HCT116 (cell line): ENCODE data around the gene SPSB1. TPM values are rescaled to one million over a fixed set of nuclear protein-coding genes. Genes with fewer than 3 reads are reported as not detected.

Experiments used
- ATAC-seq: fragments of 200-7000 bp; cut with Tn5 transposase; 2 replicates; pipeline ENCODE4 v1.9.1; 2020; ENCODE audit warnings: mild to moderate bottlenecking, moderate library complexity
- BruUV-seq: library from RNA; stranded (reverse); fragments of 400-500 nt; replicated peaks from 2 replicates; lab custom pipeline; 2021; lab: Mats Ljungman, UMichigan
- CTCF ChIA-PET: fragments of 300-600 bp; sonication (Branson Sonifier 250); formaldehyde crosslinking; loops from one replicate; lab custom pipeline; 2021; ENCODE audit warnings: antibody characterized with exemption; lab: Charles Lee
- POLR2A ChIA-PET: fragments of 300-600, 350-600 bp; sonication (Branson Sonifier 250); formaldehyde crosslinking; loops from one replicate; lab custom pipeline; 2021; ENCODE audit warnings: antibody characterized with exemption; lab: Charles Lee
- RAD21 ChIA-PET, 2 experiments: fragments of 300-600 bp; sonication (Branson Sonifier 250); formaldehyde crosslinking; loops; one replicate each; lab custom pipeline; 2023; ENCODE audit warnings: low total read pairs in 2 of 2; ENCODE audit not compliant: uncharacterized antibody in 2 of 2, unreplicated experiment in 2 of 2, low non-redundant PET in 1 of 2; lab: Charles Lee
- DNase-seq: peaks from one replicate; pipeline ENCODE4 v3.0.0-alpha.2; 2010; ENCODE audit warnings: low read depth, low spot score
- H2AFZ ChIP-seq: fragments of 200-600 bp; shearing (Covaris generic), sonication (generic); 2 replicates; pipeline ENCODE4 v1.6.1; 2017; ENCODE audit warnings: low read depth, mixed run types, mixed read lengths, antibody characterized with exemption, low read length; ENCODE audit not compliant: poor library complexity, severe bottlenecking
- H3K27ac ChIP-seq: 2 replicates; pipeline ENCODE4 v1.5.1; 2012; ENCODE audit warnings: low read depth, low read length
- H3K27me3 ChIP-seq: fragments of 200-600 bp; sonication (generic); 2 replicates; pipeline ENCODE4 v1.6.1; 2016; ENCODE audit warnings: mixed run types, low read length, mixed read lengths; ENCODE audit not compliant: insufficient read depth
- H3K36me3 ChIP-seq, 2 experiments: fragments of 200-500 bp in 1 of 2; fragments of 200-600 bp in 1 of 2; sonication (Bioruptor generic) in 1 of 2; sonication (generic) in 1 of 2; 2 replicates each; pipeline versions ENCODE4 v1.5.1 to v1.6.1; 2014 to 2016; ENCODE audit warnings: low read length in 2 of 2, inconsistent platforms in 1 of 2, mixed read lengths in 1 of 2, mixed run types in 1 of 2; ENCODE audit not compliant: insufficient read depth in 2 of 2, control insufficient read depth in 1 of 2
- H3K4me1 ChIP-seq, 2 experiments: fragments of 200-600 bp in 1 of 2; sonication (generic) in 1 of 2; 2 replicates each; pipeline versions ENCODE4 v1.5.1 to v1.6.1; 2012 to 2017; ENCODE audit warnings: low read length in 2 of 2, inconsistent platforms in 1 of 2, mild to moderate bottlenecking in 1 of 2, mixed read lengths in 1 of 2, mixed run types in 1 of 2, moderate library complexity in 1 of 2; ENCODE audit not compliant: insufficient read depth in 2 of 2, control insufficient read depth in 1 of 2
- H3K4me2 ChIP-seq: fragments of 200-600 bp; sonication (generic); 2 replicates; pipeline ENCODE4 v1.6.1; 2017; ENCODE audit warnings: mixed run types, low read length, mixed read lengths
- H3K4me3 ChIP-seq, 2 experiments: fragments of 200-600 bp in 1 of 2; sonication (generic) in 1 of 2; replicated peaks in 1 of 2; 2 replicates each; pipeline ENCODE4 v1.5.1; 2011 to 2016; ENCODE audit warnings: low read length in 2 of 2, control low read depth in 1 of 2, low read depth in 1 of 2, mild to moderate bottlenecking in 1 of 2, mixed read lengths in 1 of 2, mixed run types in 1 of 2
- H3K79me2 ChIP-seq: fragments of 200-600 bp; sonication (generic); 2 replicates; pipeline ENCODE4 v1.6.1; 2017; ENCODE audit warnings: mild to moderate bottlenecking, mixed run types, low read length, moderate library complexity, mixed read lengths; ENCODE audit not compliant: insufficient read depth
- H3K9ac ChIP-seq: fragments of 200-600 bp; sonication (generic); 2 replicates; pipeline ENCODE4 v1.6.1; 2016; ENCODE audit warnings: low read length, mixed read lengths
- H3K9me2 ChIP-seq: fragments of 200-600 bp; sonication (generic), shearing (Covaris generic); 2 replicates; pipeline ENCODE4 v1.6.1; 2017; ENCODE audit warnings: mixed run types, mild to moderate bottlenecking, moderate library complexity; ENCODE audit not compliant: insufficient read depth
- H3K9me3 ChIP-seq, 2 experiments: fragments of 200-500 bp in 1 of 2; fragments of 200-600 bp in 1 of 2; sonication (Bioruptor generic) in 1 of 2; sonication (generic) in 1 of 2; 2 replicates each; pipeline ENCODE4 v1.6.1; 2014 to 2017; ENCODE audit warnings: low read length in 2 of 2, mixed read lengths in 2 of 2, inconsistent platforms in 1 of 2, low read depth in 1 of 2, mild to moderate bottlenecking in 1 of 2, mixed run types in 1 of 2, moderate library complexity in 1 of 2; ENCODE audit not compliant: control insufficient read depth in 1 of 2, insufficient read depth in 1 of 2
- H4K20me1 ChIP-seq: fragments of 200-600 bp; sonication (generic), shearing (Covaris generic); 2 replicates; pipeline ENCODE4 v1.6.1; 2017; ENCODE audit warnings: mixed run types, mild to moderate bottlenecking, moderate library complexity; ENCODE audit not compliant: insufficient read depth
- ATF3 ChIP-seq: IDR thresholded peaks from 2 replicates; pipeline ENCODE4 v1.6.1; 2012
- CBX3 ChIP-seq: IDR thresholded peaks from 2 replicates; pipeline ENCODE4 v1.6.1; 2012; ENCODE audit warnings: low read depth
- CEBPB ChIP-seq: IDR thresholded peaks from 2 replicates; pipeline ENCODE4 v1.6.1; 2012; ENCODE audit warnings: low read depth
- EGR1 ChIP-seq: IDR thresholded peaks from 2 replicates; pipeline ENCODE4 v1.6.1; 2012; ENCODE audit warnings: low read depth
- EZH2 ChIP-seq: fragments of 200-600 bp; sonication (generic); IDR thresholded peaks from 2 replicates; pipeline ENCODE4 v1.6.1; 2017; ENCODE audit warnings: antibody characterized with exemption, mixed run types
- EZH2phosphoT487 ChIP-seq: fragments of 200-600 bp; IDR thresholded peaks from 2 replicates; pipeline ENCODE4 v1.6.1; 2018; ENCODE audit warnings: antibody characterized with exemption, borderline replicate concordance
- FOSL1 ChIP-seq: IDR thresholded peaks from 2 replicates; pipeline ENCODE4 v1.6.1; 2012; ENCODE audit warnings: low read depth
- JUND ChIP-seq: IDR thresholded peaks from 2 replicates; pipeline ENCODE4 v1.6.1; 2012
- POLR2A ChIP-seq: IDR thresholded peaks from 2 replicates; pipeline ENCODE4 v1.7.0; 2011; ENCODE audit warnings: borderline replicate concordance; ENCODE audit not compliant: insufficient read depth, insufficient read length; ENCODE audit errors: extremely low read depth
- SIN3A ChIP-seq: IDR thresholded peaks from 2 replicates; pipeline ENCODE4 v1.6.1; 2012; ENCODE audit warnings: low read depth
- SRF ChIP-seq: IDR thresholded peaks from 2 replicates; pipeline ENCODE4 v1.6.1; 2012; ENCODE audit warnings: low read depth
- YY1 ChIP-seq: IDR thresholded peaks from 2 replicates; pipeline ENCODE4 v1.6.1; 2011; ENCODE audit warnings: low read length, low read depth, moderate library complexity, mild to moderate bottlenecking; ENCODE audit not compliant: insufficient replicate concordance; ENCODE audit errors: extremely low read depth
- ZBTB33 ChIP-seq: IDR thresholded peaks from 2 replicates; pipeline ENCODE4 v1.6.1; 2011; ENCODE audit warnings: mild to moderate bottlenecking, low read length, moderate library complexity; ENCODE audit not compliant: insufficient replicate concordance; ENCODE audit errors: extremely low read depth
- ZFX ChIP-seq: fragments of 450-650 bp; IDR thresholded peaks from 2 replicates; pipeline ENCODE4 v1.6.1; 2017
- intact Hi-C: fragments of 100-400 bp; cut with micrococcal nuclease; formaldehyde crosslinking; loops from 2 replicates; pipeline ENCODE4 v1.10.0; 2022
- total RNA-seq: library from RNA; stranded (reverse); gene quantifications from one replicate; pipeline ENCODE4 v1.2.1, GENCODE V29; 2021; ENCODE audit not compliant: unreplicated experiment
- TF ChIP-seq, protein P1 (sequence below): IDR thresholded peaks from 2 replicates; pipeline ENCODE4 v1.6.1; 2012
- TF ChIP-seq, protein P2 (sequence below): IDR thresholded peaks from 2 replicates; pipeline ENCODE4 v1.6.1; 2012; ENCODE audit warnings: low read depth

SPSB1 gene
- total RNA-seq, 1 experiment from 2014 or later, result 10.8 TPM

DNA sequence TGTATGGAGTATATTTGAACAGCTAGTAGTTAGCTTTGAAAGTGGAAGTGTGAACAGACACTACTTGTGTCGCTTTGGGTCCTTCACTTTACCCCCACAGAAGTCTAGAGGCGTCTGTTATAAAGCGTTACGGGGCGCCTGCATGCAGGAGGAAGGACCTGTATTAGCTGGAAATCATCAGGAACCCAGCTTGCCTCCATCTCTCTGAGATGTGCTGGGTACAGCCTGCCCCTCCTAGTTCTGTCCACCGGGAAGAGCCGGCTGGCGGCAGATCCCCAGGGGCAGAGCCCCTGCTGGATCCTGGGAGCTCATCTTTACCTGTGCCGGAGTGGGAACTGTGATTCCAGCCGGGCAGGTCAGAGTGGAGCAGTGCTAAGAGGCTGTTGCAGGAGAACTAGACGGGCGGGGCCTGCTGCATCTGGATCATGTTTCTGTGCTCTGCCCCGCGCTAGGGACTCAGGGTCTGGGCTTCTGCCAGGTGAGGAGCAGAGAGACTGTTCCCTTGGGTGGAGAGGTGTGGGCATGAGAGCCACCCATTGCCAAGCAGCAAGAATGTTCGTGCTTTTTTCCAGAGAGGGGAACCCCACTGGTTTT, 22.3 kb upstream of the SPSB1 start:
- TF ChIP-seq SIN3A (no peak), EZH2phosphoT487 (no peak), POLR2A (no peak), CEBPB (no peak), ZBTB33 (no peak), FOSL1 (no peak), EZH2 (no peak), EGR1 (no peak), ZFX (no peak), SRF (no peak), CBX3 (no peak), ATF3 (no peak), YY1 (no peak), JUND (no peak)
- TF ChIP-seq, protein P1, sequence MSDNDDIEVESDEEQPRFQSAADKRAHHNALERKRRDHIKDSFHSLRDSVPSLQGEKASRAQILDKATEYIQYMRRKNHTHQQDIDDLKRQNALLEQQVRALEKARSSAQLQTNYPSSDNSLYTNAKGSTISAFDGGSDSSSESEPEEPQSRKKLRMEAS, result no peak
- TF ChIP-seq, protein P2, sequence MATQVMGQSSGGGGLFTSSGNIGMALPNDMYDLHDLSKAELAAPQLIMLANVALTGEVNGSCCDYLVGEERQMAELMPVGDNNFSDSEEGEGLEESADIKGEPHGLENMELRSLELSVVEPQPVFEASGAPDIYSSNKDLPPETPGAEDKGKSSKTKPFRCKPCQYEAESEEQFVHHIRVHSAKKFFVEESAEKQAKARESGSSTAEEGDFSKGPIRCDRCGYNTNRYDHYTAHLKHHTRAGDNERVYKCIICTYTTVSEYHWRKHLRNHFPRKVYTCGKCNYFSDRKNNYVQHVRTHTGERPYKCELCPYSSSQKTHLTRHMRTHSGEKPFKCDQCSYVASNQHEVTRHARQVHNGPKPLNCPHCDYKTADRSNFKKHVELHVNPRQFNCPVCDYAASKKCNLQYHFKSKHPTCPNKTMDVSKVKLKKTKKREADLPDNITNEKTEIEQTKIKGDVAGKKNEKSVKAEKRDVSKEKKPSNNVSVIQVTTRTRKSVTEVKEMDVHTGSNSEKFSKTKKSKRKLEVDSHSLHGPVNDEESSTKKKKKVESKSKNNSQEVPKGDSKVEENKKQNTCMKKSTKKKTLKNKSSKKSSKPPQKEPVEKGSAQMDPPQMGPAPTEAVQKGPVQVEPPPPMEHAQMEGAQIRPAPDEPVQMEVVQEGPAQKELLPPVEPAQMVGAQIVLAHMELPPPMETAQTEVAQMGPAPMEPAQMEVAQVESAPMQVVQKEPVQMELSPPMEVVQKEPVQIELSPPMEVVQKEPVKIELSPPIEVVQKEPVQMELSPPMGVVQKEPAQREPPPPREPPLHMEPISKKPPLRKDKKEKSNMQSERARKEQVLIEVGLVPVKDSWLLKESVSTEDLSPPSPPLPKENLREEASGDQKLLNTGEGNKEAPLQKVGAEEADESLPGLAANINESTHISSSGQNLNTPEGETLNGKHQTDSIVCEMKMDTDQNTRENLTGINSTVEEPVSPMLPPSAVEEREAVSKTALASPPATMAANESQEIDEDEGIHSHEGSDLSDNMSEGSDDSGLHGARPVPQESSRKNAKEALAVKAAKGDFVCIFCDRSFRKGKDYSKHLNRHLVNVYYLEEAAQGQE, result no peak
- peaks cover 19 to 25% of the 10 kb centered on the region in 2 experiments for H3K4me1 ChIP-seq
- DNase-seq (no peak), ATAC-seq (peak; percentile 35; the same call in 1 of the 2 replicates)
- BruUV-seq, result no TSS peak
- H2AFZ ChIP-seq, result no peak overlapping the region
- H3K9me3 ChIP-seq, result no peaks in the 10 kb centered on the region
- no peaks in the 10 kb centered on the region for H3K79me2 ChIP-seq
- no peaks in the 10 kb centered on the region for H3K27me3 ChIP-seq
- H3K9me2 ChIP-seq, result no peaks in the 10 kb centered on the region
- peak overlapping the region; percentile 54 for H3K4me2 ChIP-seq
- 0 out of 2 replicates have a peak overlapping the region, but pooled peaks have one; percentile 12 for H3K9ac ChIP-seq
- no peaks in the 10 kb centered on the region for H3K36me3 ChIP-seq
- no peaks in the 10 kb centered on the region for H4K20me1 ChIP-seq
- ChIA-PET RAD21 (interaction anchor here in 1 of 2 experiments (1.1 kb wide), 1 partner anchor 221 kb away, joined by 3 read pairs; no protein-coding TSS in a partner anchor), POLR2A (no interaction called here), CTCF (interaction anchor here (4.4 kb wide), 1 partner anchor 220 kb away, joined by 60 read pairs; no protein-coding TSS in a partner anchor)
- intact Hi-C loops, result no loop called here
- no peak overlapping the region for H3K4me3 ChIP-seq
- no peak overlapping the region for H3K27ac ChIP-seq
